HG03575 (cell line): ENCODE data around the gene MRGPRX3.
"Not testable (repeated sequence)": the region's sequence is repeated elsewhere in the genome, so short reads cannot be mapped to it uniquely, and the experiment has no call there.

Experiments used
- ATAC-seq: cut with Tn5 transposase; IDR thresholded peaks from one replicate; pipeline ENCODE4 v1.9.1; 2021; ENCODE audit not compliant: unreplicated experiment, insufficient number of reproducible peaks, low FRiP score; ENCODE audit errors: extremely low read depth

The MRGPRX3 gene

GRCh38 chr11:18132341-18132740 is at the start of gene MRGPRX3:
MRGPRX3 (plus strand) TSS chr11:18132571; CDS start chr11:18137203, 4,632 bp downstream.
- ATAC-seq: no peak

DNA sequence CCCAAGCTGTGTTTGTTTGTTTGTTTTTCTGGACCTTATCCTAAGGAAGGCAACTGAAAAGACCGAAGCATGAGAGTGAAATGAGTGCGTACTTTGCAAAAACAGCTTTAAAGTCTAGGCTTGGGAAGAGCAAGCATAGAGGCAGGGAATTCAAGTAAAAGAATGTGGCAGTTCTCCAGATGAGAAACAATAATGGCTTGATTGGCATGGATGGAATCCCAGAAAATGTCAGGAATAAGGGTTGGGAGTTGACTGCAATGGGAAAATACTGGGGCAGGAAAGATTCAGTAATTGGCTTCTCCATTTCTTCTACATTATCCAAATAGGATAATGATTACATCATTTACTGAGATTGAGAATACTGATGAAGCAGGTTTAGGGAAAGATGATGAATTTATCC is 44.0 kb upstream of the MRGPRX3 start:
- ATAC-seq: no peak

- no peak for ATAC-seq
Measured at GRCh38 chr11:18088966-18089365, 43.4 kb upstream of the MRGPRX3 start.

- ATAC-seq: no peak
Measured at GRCh38 chr11:18091731-18092130, 40.6 kb upstream of the MRGPRX3 start.

DNA sequence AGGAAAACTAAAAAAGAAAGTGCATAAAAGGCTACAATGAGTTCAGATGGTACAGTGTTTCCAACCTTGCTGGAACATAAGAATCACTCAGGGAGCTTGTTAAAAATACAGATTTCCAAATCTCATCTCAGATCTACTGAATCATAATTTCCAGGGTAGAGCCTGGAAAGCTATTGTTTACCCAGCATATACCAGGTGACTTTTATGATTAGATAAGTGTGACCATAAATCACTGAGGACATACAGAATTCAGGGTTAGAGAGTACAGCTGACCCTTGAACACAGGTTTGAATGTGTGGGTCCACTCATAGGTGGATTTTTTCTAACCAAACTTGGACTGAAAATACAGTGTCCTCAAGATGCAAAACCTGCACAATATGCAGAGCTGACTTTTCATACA is 38.4 kb upstream of the MRGPRX3 start:
- ATAC-seq: no peak

DNA sequence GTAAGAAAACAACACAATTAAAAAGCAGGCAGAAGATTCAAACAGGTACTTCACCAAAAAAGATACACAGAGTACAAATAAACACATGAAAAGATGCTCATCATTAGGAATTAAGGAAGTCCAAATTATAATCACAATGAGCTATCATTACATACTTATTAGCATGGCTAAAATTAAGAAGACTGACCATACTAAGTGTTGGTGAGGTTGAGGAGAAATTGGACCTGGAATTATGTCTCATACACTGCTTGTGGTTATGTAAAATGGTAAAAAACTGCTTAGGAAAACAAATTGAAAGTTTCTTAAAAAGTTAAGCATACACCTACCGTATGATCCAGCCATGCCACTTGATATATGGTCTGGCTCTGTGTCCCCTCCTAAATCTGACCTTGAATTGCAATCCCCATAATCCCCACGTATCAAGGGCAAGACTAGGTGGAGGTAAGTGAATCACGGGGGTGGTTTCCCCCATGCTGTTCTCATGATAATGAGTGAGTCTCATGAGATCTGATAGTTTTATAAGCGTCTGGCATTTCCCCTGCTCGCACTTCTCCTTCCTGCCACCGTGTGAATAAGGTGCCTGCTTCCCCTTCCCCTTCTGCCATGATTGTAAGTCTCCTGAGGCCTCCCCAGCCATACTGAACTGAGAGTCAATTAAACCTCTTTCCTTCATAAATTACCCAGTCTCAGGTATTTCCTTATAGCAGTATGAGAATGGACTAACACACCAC is 31.3 kb upstream of the MRGPRX3 start:
- no peak for ATAC-seq

DNA sequence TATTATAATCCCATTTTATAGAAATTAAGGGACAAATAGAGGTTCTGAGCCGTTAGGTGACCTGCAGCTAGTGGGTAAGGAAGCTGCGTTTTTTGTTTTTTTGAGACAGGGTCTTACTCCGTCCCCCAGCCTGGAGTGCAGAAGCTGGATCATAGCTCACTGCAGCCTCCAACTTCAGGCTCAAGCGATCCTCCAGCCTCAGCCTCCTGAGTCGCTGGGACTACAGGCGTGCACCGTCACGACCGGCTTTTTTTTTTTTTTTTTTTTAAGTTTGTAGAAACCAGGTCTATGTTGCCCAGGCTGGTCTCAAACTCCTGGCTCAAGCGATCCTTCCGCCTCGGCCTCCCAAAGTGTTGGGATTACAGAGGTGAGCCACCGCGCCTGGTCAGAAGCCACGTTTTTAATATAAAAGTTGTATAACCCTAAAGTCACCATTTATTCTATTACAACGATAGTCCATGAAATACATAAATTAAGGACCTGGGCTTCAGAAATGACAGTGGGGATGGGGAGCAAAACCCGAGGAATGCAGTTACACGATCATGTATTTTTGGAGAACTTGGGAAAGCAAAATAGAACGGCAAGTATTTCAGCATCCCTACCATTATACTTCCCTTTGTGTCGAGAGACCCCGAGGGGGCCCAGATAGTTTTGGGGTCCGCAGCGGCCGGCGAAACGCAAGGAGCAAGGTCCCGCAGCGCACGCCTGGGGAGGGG is 27.1 kb upstream of the MRGPRX3 start:
- ATAC-seq: no peak

- peak; percentile 44 for ATAC-seq
Measured at GRCh38 chr11:18105802-18106574, 26.4 kb upstream of the MRGPRX3 start, which contains the start of gene SAAL1. SAAL1 (minus strand) TSS chr11:18106082; CDS start chr11:18106041, 41 bp downstream.

GRCh38 chr11:18106688-18107087 is 25.7 kb upstream of the MRGPRX3 start:
- no peak for ATAC-seq

DNA sequence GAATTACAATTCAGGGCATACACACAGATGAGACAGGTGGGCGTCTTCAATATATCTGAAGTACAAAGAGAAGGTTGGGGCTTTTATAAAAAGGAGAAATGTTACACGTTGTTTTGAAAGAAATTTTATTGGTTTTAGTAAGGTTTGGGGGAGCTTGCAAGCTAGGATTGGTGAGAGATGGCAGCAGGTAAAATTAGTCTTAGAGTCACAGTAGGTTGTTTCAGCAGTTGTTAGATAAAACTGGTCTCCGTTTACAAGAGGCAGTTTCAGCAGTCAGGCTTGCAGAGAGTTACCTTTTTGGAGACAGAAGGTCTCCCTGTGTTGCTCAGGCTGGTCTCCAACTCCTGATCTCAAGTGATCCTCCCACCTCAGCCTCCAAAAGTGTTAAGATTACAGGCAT is 24.1 kb upstream of the MRGPRX3 start:
- no peak for ATAC-seq

DNA sequence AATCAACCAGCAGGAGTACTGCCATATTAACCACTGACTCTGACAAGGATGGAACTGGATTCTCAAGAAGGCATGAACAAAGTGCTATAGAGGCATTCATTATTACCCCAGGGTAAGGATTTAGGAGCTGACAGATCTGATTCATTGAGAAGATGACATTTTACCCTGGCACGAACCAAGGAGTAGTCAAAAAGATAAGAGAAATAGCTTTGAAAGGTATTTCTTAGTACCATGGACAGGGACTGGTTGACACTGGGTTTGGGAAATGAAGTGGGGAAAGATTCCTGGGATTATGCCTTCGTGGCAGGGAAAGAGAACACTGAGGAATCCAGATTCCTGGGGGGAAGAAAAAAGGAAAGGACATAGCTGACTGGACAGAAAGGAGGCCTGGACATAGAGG is 21.4 kb upstream of the MRGPRX3 start:
- ATAC-seq: no peak

- no peak for ATAC-seq
Measured at GRCh38 chr11:18115360-18116127, 16.8 kb upstream of the MRGPRX3 start.

DNA sequence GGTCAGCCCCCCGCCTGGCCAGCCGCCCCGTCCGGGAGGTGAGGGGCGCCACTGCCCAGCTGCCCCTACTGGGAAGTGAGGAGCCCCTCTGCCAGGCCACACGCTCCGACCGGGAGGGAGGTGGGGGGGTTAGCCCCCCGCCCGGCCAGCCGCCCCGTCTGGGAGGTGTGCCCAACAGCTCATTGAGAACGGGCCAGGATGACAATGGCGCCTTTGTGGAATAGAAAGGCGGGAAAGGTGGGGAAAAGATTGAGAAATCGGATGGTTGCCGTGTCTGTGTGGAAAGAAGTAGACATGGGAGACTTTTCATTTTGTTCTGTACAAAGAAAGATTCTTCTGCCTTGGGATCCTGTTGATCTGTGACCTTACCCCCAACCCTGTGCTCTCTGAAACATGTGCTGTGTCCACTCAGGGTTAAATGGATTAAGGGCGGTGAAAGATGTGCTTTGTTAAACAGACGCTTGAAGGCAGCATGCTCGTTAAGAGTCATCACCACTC is 11.0 kb upstream of the MRGPRX3 start:
- not testable (repeated sequence) for ATAC-seq

- ATAC-seq: not testable (repeated sequence)
Measured at GRCh38 chr11:18131115-18131514, 1.3 kb upstream of the MRGPRX3 start.

- no peak for ATAC-seq
Measured at GRCh38 chr11:18135308-18135707, 2.9 kb downstream of the MRGPRX3 start.

DNA sequence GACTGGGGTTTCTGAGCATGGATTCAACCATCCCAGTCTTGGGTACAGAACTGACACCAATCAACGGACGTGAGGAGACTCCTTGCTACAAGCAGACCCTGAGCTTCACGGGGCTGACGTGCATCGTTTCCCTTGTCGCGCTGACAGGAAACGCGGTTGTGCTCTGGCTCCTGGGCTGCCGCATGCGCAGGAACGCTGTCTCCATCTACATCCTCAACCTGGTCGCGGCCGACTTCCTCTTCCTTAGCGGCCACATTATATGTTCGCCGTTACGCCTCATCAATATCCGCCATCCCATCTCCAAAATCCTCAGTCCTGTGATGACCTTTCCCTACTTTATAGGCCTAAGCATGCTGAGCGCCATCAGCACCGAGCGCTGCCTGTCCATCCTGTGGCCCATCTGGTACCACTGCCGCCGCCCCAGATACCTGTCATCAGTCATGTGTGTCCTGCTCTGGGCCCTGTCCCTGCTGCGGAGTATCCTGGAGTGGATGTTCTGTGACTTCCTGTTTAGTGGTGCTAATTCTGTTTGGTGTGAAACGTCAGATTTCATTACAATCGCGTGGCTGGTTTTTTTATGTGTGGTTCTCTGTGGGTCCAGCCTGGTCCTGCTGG is 4.9 kb downstream of the MRGPRX3 start:
- ATAC-seq: no peak

DNA sequence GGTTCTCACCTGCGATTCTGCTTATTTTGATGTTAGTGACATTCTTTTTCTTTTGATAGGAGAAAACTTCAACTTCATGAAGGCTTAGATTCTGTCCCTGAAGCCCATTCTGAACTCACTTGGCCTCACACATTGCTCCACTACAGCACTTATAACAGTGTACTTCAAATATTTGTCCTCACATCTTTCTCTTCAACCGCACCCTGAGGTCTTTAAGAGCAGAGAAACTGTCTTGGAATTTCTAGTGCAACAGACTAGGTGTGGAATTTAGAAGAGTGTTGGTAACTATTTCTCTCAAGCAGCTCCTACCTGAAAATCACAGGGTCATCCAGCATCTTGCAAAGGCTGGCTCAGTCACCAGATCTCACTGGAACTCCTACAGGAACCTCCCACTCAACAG is 7.8 kb downstream of the MRGPRX3 start:
- no peak for ATAC-seq

GRCh38 chr11:18144243-18144642 is 11.9 kb downstream of the MRGPRX3 start:
- ATAC-seq: no peak
